ENCODE data around the gene REM1. TPM values are rescaled to one million over a fixed set of nuclear protein-coding genes. Genes with fewer than 3 reads are reported as not detected.
"Not testable (repeated sequence)": the region's sequence is repeated elsewhere in the genome, so short reads cannot be mapped to it uniquely, and the experiment has no call there.

Gene REM1
- total RNA-seq, 1 donor from 2014 or later = 4.0 TPM

DNA sequence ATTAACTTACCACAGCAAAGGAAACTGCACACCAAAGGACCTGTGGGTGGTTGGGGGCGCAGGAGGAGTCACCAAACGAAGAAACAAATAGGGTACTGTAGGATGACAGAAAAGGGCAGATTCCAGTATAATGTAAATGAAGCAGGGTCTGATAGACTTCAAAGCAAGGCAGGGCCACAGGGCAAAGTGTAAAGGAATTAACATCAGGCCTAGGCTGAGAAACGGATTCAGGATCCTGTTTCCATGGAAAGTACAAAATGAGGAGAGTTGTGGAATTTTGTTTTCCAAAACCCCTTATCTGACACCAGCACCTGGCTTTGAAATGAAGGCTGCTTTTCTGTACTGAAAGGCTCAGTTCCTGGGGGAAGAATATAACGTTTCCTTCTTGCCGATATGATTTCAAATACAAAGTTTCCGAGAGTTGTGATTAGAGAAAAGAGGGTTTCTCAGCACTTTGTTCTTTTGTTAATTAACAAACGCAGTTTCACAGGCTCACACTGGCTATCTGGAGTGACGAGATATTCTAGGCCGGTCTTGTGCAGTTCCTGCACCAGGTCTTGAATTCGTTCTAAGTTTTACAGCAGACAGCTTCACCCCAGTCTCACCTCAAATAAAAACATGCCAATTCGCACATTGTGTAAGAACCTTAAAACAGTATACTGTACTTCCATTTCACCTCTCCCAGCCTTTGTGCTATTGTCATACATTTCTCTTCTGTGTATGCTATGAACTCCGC is 28.8 kb upstream of the REM1 start:
- Histone ChIP-seq H3K4me3 (no peak overlapping the region), H3K27ac (no peak overlapping the region), H3K9me3 (no peaks in the 10 kb centered on the region), H3K4me1 (no peaks in the 10 kb centered on the region), H3K36me3 (no peaks in the 10 kb centered on the region), H3K27me3 (no peaks in the 10 kb centered on the region)
- intact Hi-C loops (cut with DNase I) = no loop called here
- ATAC-seq (no peak), DNase-seq (no peak)
- no peak for TF ChIP-seq CTCF (IDR thresholded peaks at IDR 0.05)

- DNase-seq (no peak), ATAC-seq (no peak)
- Histone ChIP-seq H3K27ac (no peak overlapping the region), H3K9me3 (no peaks in the 10 kb centered on the region), H3K4me1 (no peaks in the 10 kb centered on the region), H3K36me3 (no peaks in the 10 kb centered on the region), H3K27me3 (peaks cover 3% of the 10 kb centered on the region), H3K4me3 (no peak overlapping the region)
- intact Hi-C loops (cut with DNase I) = no loop called here
- no peak for TF ChIP-seq CTCF (IDR thresholded peaks at IDR 0.05)
Observed at GRCh38 chr20:31449511-31450414, 25.3 kb upstream of the REM1 start.

- intact Hi-C loops (cut with DNase I) = no loop called here
- DNase-seq (no peak), ATAC-seq (no peak)
- Histone ChIP-seq H3K4me3 (no peak overlapping the region), H3K4me1 (no peaks in the 10 kb centered on the region), H3K36me3 (no peaks in the 10 kb centered on the region), H3K27ac (no peak overlapping the region), H3K9me3 (no peaks in the 10 kb centered on the region), H3K27me3 (peaks cover 4% of the 10 kb centered on the region)
- no peak for TF ChIP-seq CTCF (IDR thresholded peaks at IDR 0.05)
Observed at GRCh38 chr20:31452575-31452974, 22.5 kb upstream of the REM1 start.

DNA sequence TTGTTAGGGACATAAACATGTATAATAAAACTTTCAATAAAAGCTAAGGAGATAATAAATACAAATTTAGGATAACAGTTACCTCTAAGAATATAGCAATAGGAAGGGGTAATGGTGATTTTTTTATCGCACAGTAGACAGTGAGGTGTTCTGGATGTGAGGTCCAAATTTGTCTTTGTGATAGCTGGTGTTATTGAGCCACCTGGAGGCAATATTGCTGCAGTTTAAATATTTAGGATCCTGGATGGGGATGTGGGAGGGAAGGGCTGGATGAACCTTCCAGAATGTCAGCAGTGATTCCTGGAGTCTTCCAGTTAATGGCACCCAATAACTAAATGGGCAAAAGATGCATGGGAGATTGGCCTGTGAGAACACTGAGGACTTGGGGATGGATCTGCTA is 20.7 kb upstream of the REM1 start:
- no peak for TF ChIP-seq CTCF (IDR thresholded peaks at IDR 0.05)
- peaks cover 20% of the 10 kb centered on the region for H3K27me3 ChIP-seq
- ATAC-seq = no peak
- no peak for DNase-seq
- H3K4me1 ChIP-seq = no peaks in the 10 kb centered on the region
- H3K9me3 ChIP-seq = no peaks in the 10 kb centered on the region
- H3K36me3 ChIP-seq = no peaks in the 10 kb centered on the region
- intact Hi-C loops (cut with DNase I) = no loop called here
- H3K4me3 ChIP-seq = no peak overlapping the region
- H3K27ac ChIP-seq = no peak overlapping the region

DNA sequence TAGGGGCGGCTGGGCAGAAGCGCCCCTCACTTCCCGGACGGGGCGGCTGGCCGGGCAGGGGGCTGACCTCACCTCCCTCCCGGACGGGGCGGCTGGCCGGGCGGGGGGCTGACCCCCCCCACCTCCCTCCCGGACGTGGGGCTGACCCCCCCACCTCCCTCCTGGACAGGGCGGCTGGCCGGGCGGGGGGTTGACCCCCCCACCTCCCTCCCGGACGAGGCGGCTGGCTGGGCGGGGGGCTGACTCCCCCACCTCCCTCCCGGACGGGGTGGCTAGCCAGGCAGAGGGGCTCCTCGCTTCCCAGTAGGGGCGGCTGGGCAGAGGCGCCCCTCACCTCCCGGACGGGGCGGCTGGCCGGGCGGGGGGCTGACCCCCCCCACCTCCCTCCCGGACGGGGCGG is 4.1 kb upstream of the REM1 start:
- Histone ChIP-seq H3K4me1 (peaks cover 14% of the 10 kb centered on the region), H3K27me3 (peaks cover 10% of the 10 kb centered on the region)
- intact Hi-C loops (cut with DNase I); H3K9me3 ChIP-seq; ATAC-seq; H3K27ac ChIP-seq; H3K4me3 ChIP-seq; DNase-seq; H3K36me3 ChIP-seq: not testable (repeated sequence)
